Osteocyte (in vitro differentiated cells): Measurements from ENCODE around the gene PRKCG. TPM values are rescaled to one million over a fixed set of nuclear protein-coding genes. Genes with fewer than 3 reads are reported as not detected.

Source experiments
- DNase-seq: peaks from one replicate; pipeline ENCODE4 v3.0.0; 2021; ENCODE audit warnings: mixed read lengths; ENCODE audit not compliant: unreplicated experiment; ENCODE audit errors: extremely low spot score
- H3K27ac Mint-ChIP-seq: one replicate; pipeline ENCODE4 v1.8.0; 2021; ENCODE audit warnings: mild to moderate bottlenecking, mixed read lengths; ENCODE audit not compliant: unreplicated experiment
- H3K27me3 Mint-ChIP-seq: one replicate; pipeline ENCODE4 v1.8.0; 2021; ENCODE audit warnings: mixed read lengths; ENCODE audit not compliant: unreplicated experiment
- H3K36me3 Mint-ChIP-seq: one replicate; pipeline ENCODE4 v1.8.0; 2021; ENCODE audit warnings: mixed read lengths; ENCODE audit not compliant: unreplicated experiment
- H3K4me1 Mint-ChIP-seq: one replicate; pipeline ENCODE4 v1.8.0; 2021; ENCODE audit warnings: mixed read lengths; ENCODE audit not compliant: unreplicated experiment
- H3K4me3 Mint-ChIP-seq: one replicate; pipeline ENCODE4 v1.8.0; 2021; ENCODE audit warnings: mild to moderate bottlenecking, moderate library complexity, mixed read lengths; ENCODE audit not compliant: unreplicated experiment
- H3K9me3 Mint-ChIP-seq: one replicate; pipeline ENCODE4 v1.8.0; 2021; ENCODE audit warnings: mixed read lengths; ENCODE audit not compliant: unreplicated experiment
- CTCF ChIP-seq: fragments of 200-600 bp; sonication (generic); IDR thresholded peaks from 2 replicates; pipeline ENCODE4 v1.5.0; 2021; ENCODE audit warnings: antibody characterized with exemption, mild to moderate bottlenecking, moderate library complexity
- total RNA-seq: library from RNA; stranded (reverse); gene quantifications from 2 replicates; pipeline ENCODE4 v1.2.1, GENCODE V29; 2021

The PRKCG gene
- total RNA-seq, 1 donor from 2014 or later = 0.30 TPM

GRCh38 chr19:53849237-53849676 lies 32.7 kb upstream of the PRKCG start:
- TF ChIP-seq CTCF = no peak
- Mint-ChIP-seq H3K4me1 (peaks cover 7% of the 10 kb centered on the region), H3K9me3 (no peaks in the 10 kb centered on the region), H3K27me3 (peaks cover 5% of the 10 kb centered on the region), H3K27ac (no peak overlapping the region), H3K4me3 (no peak overlapping the region), H3K36me3 (no peaks in the 10 kb centered on the region)
- DNase-seq = no peak

GRCh38 chr19:53853707-53854106 lies 28.3 kb upstream of the PRKCG start:
- no peak for TF ChIP-seq CTCF
- Mint-ChIP-seq H3K4me1 (peaks cover 8% of the 10 kb centered on the region), H3K4me3 (no peak overlapping the region)

GRCh38 chr19:53864308-53864836 lies 17.6 kb upstream of the PRKCG start:
- Mint-ChIP-seq H3K27me3 (no peaks in the 10 kb centered on the region), H3K9me3 (no peaks in the 10 kb centered on the region), H3K36me3 (peaks cover 2% of the 10 kb centered on the region), H3K4me3 (no peak overlapping the region), H3K4me1 (peaks cover 25% of the 10 kb centered on the region), H3K27ac (no peak overlapping the region)
- no peak for DNase-seq
- TF ChIP-seq CTCF = no peak

More at GRCh38 chr19:53853707-53854106, 28.3 kb upstream of the PRKCG start:
- no peaks in the 10 kb centered on the region for H3K36me3 Mint-ChIP-seq
- no peak overlapping the region for H3K27ac Mint-ChIP-seq
- H3K27me3 Mint-ChIP-seq = no peaks in the 10 kb centered on the region
- DNase-seq = no peak
- H3K9me3 Mint-ChIP-seq = no peaks in the 10 kb centered on the region

GRCh38 chr19:53865523-53865917 lies 16.5 kb upstream of the PRKCG start:
- peaks cover 2% of the 10 kb centered on the region for H3K36me3 Mint-ChIP-seq
- H3K4me3 Mint-ChIP-seq = peak overlapping the region; percentile 97
- TF ChIP-seq CTCF = no peak
- peak overlapping the region; percentile 100 for H3K27ac Mint-ChIP-seq
- peaks cover 28% of the 10 kb centered on the region for H3K4me1 Mint-ChIP-seq
- no peaks in the 10 kb centered on the region for H3K27me3 Mint-ChIP-seq
- DNase-seq = no peak
- H3K9me3 Mint-ChIP-seq = no peaks in the 10 kb centered on the region

GRCh38 chr19:53865918-53866864 lies 15.8 kb upstream of the PRKCG start:
- H3K36me3 Mint-ChIP-seq = peaks cover 4% of the 10 kb centered on the region
- peak; percentile 89 for DNase-seq

More at GRCh38 chr19:53865918-53866864, 15.8 kb upstream of the PRKCG start:
- no peaks in the 10 kb centered on the region for H3K9me3 Mint-ChIP-seq
- TF ChIP-seq CTCF = no peak
- peak overlapping the region; percentile 97 for H3K4me3 Mint-ChIP-seq
- peaks cover 32% of the 10 kb centered on the region for H3K4me1 Mint-ChIP-seq
- H3K27me3 Mint-ChIP-seq = no peaks in the 10 kb centered on the region
- H3K27ac Mint-ChIP-seq = peak overlapping the region; percentile 100
